Fibroblast of lung (primary cell): ENCODE data around the gene ATG7. TPM values are rescaled to one million over a fixed set of nuclear protein-coding genes. Genes with fewer than 3 reads are reported as not detected.

Source experiments
- DNase-seq, 2 donors: peaks; one replicate each; pipeline versions ENCODE4 v3.0.0 to v3.0.0-alpha.2; 2010; ENCODE audit warnings: low read depth in 2 of 2
- H2AFZ ChIP-seq: 2 replicates; pipeline ENCODE4 v1.5.1; 2012; ENCODE audit warnings: low read length, control low read depth, inconsistent platforms
- H3K27ac ChIP-seq: 2 replicates; pipeline ENCODE4 v1.5.1; 2011; ENCODE audit warnings: low read length, control low read depth; ENCODE audit not compliant: insufficient read depth
- H3K27me3 ChIP-seq: 2 replicates; pipeline ENCODE4 v1.5.1; 2011; ENCODE audit warnings: mild to moderate bottlenecking, low read length; ENCODE audit not compliant: control insufficient read depth, insufficient read depth
- H3K36me3 ChIP-seq: 2 replicates; pipeline ENCODE4 v1.5.1; 2011; ENCODE audit warnings: low read length; ENCODE audit not compliant: control insufficient read depth, insufficient read depth
- H3K4me1 ChIP-seq: 2 replicates; pipeline ENCODE4 v1.5.1; 2011; ENCODE audit warnings: low read length; ENCODE audit not compliant: control insufficient read depth, insufficient read depth; ENCODE audit errors: extremely low read depth
- H3K4me2 ChIP-seq: 2 replicates; pipeline ENCODE4 v1.5.1; 2011; ENCODE audit warnings: low read length, control low read depth; ENCODE audit not compliant: insufficient read depth; ENCODE audit errors: extremely low read depth
- H3K4me3 ChIP-seq, 4 experiments: fragments of 200-600 bp in 1 of 4; sonication (generic) in 1 of 4; replicated peaks in 1 of 4; 2 replicates each; pipeline ENCODE4 v1.5.1; 2011 to 2016; ENCODE audit warnings: low read length in 4 of 4, low read depth in 3 of 4, mild to moderate bottlenecking in 3 of 4, control low read depth in 2 of 4, inconsistent platforms in 1 of 4, mixed read lengths in 1 of 4; ENCODE audit not compliant: insufficient read depth in 1 of 4; ENCODE audit errors: control extremely low read depth in 1 of 4
- H3K79me2 ChIP-seq: 2 replicates; pipeline ENCODE4 v1.5.1; 2012; ENCODE audit warnings: mild to moderate bottlenecking, low read length, inconsistent platforms; ENCODE audit not compliant: control insufficient read depth, insufficient read depth
- H3K9ac ChIP-seq: 2 replicates; pipeline ENCODE4 v1.5.1; 2011; ENCODE audit warnings: mild to moderate bottlenecking, low read length, control low read depth; ENCODE audit not compliant: insufficient read depth
- H3K9me3 ChIP-seq: 2 replicates; pipeline ENCODE4 v1.5.1; 2012; ENCODE audit warnings: low read depth, low read length; ENCODE audit not compliant: control insufficient read depth, insufficient read depth
- H4K20me1 ChIP-seq: 2 replicates; pipeline ENCODE4 v1.5.1; 2011; ENCODE audit warnings: low read length; ENCODE audit not compliant: control insufficient read depth, insufficient read depth; ENCODE audit errors: extremely low read depth
- CTCF ChIP-seq, 2 donors: IDR thresholded peaks in 1 of 2; conservative IDR thresholded peaks in 1 of 2; 1 replicate in 1 of 2; 2 replicates in 1 of 2; pipeline ENCODE4 v1.5.1; 2011 to 2012; ENCODE audit warnings: low read length in 2 of 2, control low read depth in 1 of 2, inconsistent platforms in 1 of 2, low read depth in 1 of 2, mild to moderate bottlenecking in 1 of 2
- EZH2 ChIP-seq: IDR thresholded peaks from 2 replicates; pipeline ENCODE4 v1.5.1; 2012; ENCODE audit warnings: low read length, control low read depth, mild to moderate bottlenecking; ENCODE audit errors: missing control alignments
- polyA plus RNA-seq, 2 donors: library from polyadenylated mRNA; depleted of rRNA in 1 of 2; stranded (reverse) in 1 of 2; unstranded in 1 of 2; fragments of >200 nt; gene quantifications; 2 replicates each; pipeline ENCODE4 v1.2.1, GENCODE V29; 2011 to 2012; ENCODE audit warnings: missing spikeins in 1 of 2
- total RNA-seq: library from RNA; depleted of rRNA; stranded (reverse); fragments of >200 nt; gene quantifications from 2 replicates; pipeline ENCODE4 v1.2.1, GENCODE V29; 2014

Gene ATG7
- total and polyA plus RNA-seq, 2 donors (not counting 1 experiment from before 2014, with no cell fraction given) = 50.8 to 56.5 TPM

- Histone ChIP-seq H3K4me1 (no peaks in the 10 kb centered on the region), H3K27me3 (no peaks in the 10 kb centered on the region), H3K79me2 (no peaks in the 10 kb centered on the region), H3K36me3 (peaks cover 2% of the 10 kb centered on the region), H3K27ac (no peak overlapping the region), H2AFZ (no peak overlapping the region), H3K4me2 (no peak overlapping the region), H3K9me3 (no peaks in the 10 kb centered on the region), H3K9ac (no peak overlapping the region), H3K4me3 (no peak overlapping the region), H4K20me1 (no peaks in the 10 kb centered on the region)
- DNase-seq = no peak
- TF ChIP-seq EZH2 = no peak
- TF ChIP-seq CTCF (conservative IDR thresholded peaks at IDR 0.05 in 1 of 2, IDR thresholded peaks at IDR 0.05 in 1 of 2; ENCODE audit: low read depth in 1 of 2, low read length in 2 of 2) = no peak
These were observed 195.7 kb downstream of the ATG7 start for GRCh38 chr3:11467875-11468274.

- Histone ChIP-seq H4K20me1 (no peaks in the 10 kb centered on the region), H3K9ac (no peak overlapping the region), H3K36me3 (peaks cover 2% of the 10 kb centered on the region), H3K79me2 (no peaks in the 10 kb centered on the region), H3K27ac (no peak overlapping the region), H3K4me1 (no peaks in the 10 kb centered on the region), H3K4me2 (no peak overlapping the region), H3K27me3 (no peaks in the 10 kb centered on the region), H3K4me3 (no peak overlapping the region), H3K9me3 (no peaks in the 10 kb centered on the region), H2AFZ (no peak overlapping the region)
- TF ChIP-seq EZH2 = no peak
- TF ChIP-seq CTCF (conservative IDR thresholded peaks at IDR 0.05 in 1 of 2, IDR thresholded peaks at IDR 0.05 in 1 of 2; ENCODE audit: low read depth in 1 of 2, low read length in 2 of 2) = no peak
- no peak for DNase-seq
These were observed 198.0 kb downstream of the ATG7 start for GRCh38 chr3:11470031-11470853.

- Histone ChIP-seq H3K9ac (no peak overlapping the region), H4K20me1 (no peaks in the 10 kb centered on the region), H3K4me1 (peaks cover 16% of the 10 kb centered on the region), H3K36me3 (no peaks in the 10 kb centered on the region), H3K79me2 (no peaks in the 10 kb centered on the region), H3K27ac (no peak overlapping the region), H3K4me3 (no peak overlapping the region), H3K27me3 (no peaks in the 10 kb centered on the region), H3K4me2 (no peak overlapping the region), H2AFZ (no peak overlapping the region), H3K9me3 (no peaks in the 10 kb centered on the region)
- no peak for DNase-seq
- TF ChIP-seq CTCF (conservative IDR thresholded peaks at IDR 0.05 in 1 of 2, IDR thresholded peaks at IDR 0.05 in 1 of 2; ENCODE audit: low read depth in 1 of 2, low read length in 2 of 2) = no peak
- TF ChIP-seq EZH2 = no peak
These were observed 203.1 kb downstream of the ATG7 start for GRCh38 chr3:11475324-11475723.
